Ascending aorta (tissue), 2 donors: ENCODE data around the gene PASK. TPM values are rescaled to one million over a fixed set of nuclear protein-coding genes. Genes with fewer than 3 reads are reported as not detected.
"Not testable (repeated sequence)": the region's sequence is repeated elsewhere in the genome, so short reads cannot be mapped to it uniquely, and the experiment has no call there.

ENCODE experiments used
- DNase-seq, 2 donors: peaks; one replicate each; pipeline ENCODE4 v3.0.0-alpha.2; 2019; ENCODE audit warnings: low spot score in 2 of 2
- H3K27ac ChIP-seq, 2 donors: fragments of 200-600 bp; sonication (generic); one replicate each; pipeline ENCODE4 v1.5.1; 2016 to 2017; ENCODE audit warnings: mild to moderate bottlenecking in 1 of 2
- H3K27me3 ChIP-seq: fragments of 200-600 bp; sonication (generic); one replicate; pipeline ENCODE4 v1.5.1; 2017
- H3K36me3 ChIP-seq, 2 donors: fragments of 200-600 bp; sonication (generic); one replicate each; pipeline ENCODE4 v1.5.1; 2016
- H3K4me1 ChIP-seq, 2 donors: fragments of 200-600 bp; sonication (generic); one replicate each; pipeline ENCODE4 v1.5.1; 2016 to 2017; ENCODE audit warnings: mild to moderate bottlenecking in 1 of 2
- H3K4me3 ChIP-seq, 2 donors: fragments of 200-600 bp; sonication (generic); one replicate each; pipeline ENCODE4 v1.5.1; 2016 to 2017; ENCODE audit warnings: mild to moderate bottlenecking in 1 of 2
- H3K9me3 ChIP-seq, 2 donors: fragments of 200-600 bp; sonication (generic); one replicate each; pipeline ENCODE4 v1.5.1; 2016
- CTCF ChIP-seq, 3 experiments: fragments of 200-600 bp in 2 of 3; fragments of 450-650 bp in 1 of 3; sonication (generic) in 2 of 3; IDR thresholded peaks; one replicate each; pipeline ENCODE4 v1.5.1; 2016 to 2019; ENCODE audit warnings: antibody characterized with exemption in 3 of 3, mild to moderate bottlenecking in 1 of 3, moderate library complexity in 1 of 3
- intact Hi-C: fragments of 100-400 bp; cut with DNase I; formaldehyde crosslinking; loops from one replicate; pipeline ENCODE4 v1.15.1; 2023
- total RNA-seq: library from RNA; depleted of rRNA; stranded (reverse); fragments of >200 nt; gene quantifications from one replicate; pipeline ENCODE4 v1.1.0, GENCODE V29; 2016

PASK gene
- total RNA-seq, 1 donor from 2014 or later = not detected

GRCh38 chr2:241109210-241110088, 39.8 kb downstream of the PASK start:
- intact Hi-C loops = no loop called here
- no peak overlapping the region for H3K4me3 ChIP-seq
- H3K4me1 ChIP-seq = no peaks in the 10 kb centered on the region
- no peak overlapping the region for H3K27ac ChIP-seq
- H3K27me3 ChIP-seq = no peaks in the 10 kb centered on the region
- no peaks in the 10 kb centered on the region for H3K36me3 ChIP-seq
- no peak for TF ChIP-seq CTCF (IDR thresholded peaks at IDR 0.05)
- DNase-seq = no peak
- no peaks in the 10 kb centered on the region for H3K9me3 ChIP-seq

- intact Hi-C loops = no loop called here
- Histone ChIP-seq H3K4me3 (no peak overlapping the region), H3K9me3 (no peaks in the 10 kb centered on the region), H3K27me3 (no peaks in the 10 kb centered on the region), H3K36me3 (no peaks in the 10 kb centered on the region), H3K4me1 (no peaks in the 10 kb centered on the region), H3K27ac (no peak overlapping the region)
- TF ChIP-seq CTCF (IDR thresholded peaks at IDR 0.05) = no peak
- DNase-seq = no peak
These were observed 40.7 kb downstream of the PASK start for GRCh38 chr2:241108271-241109209.

GRCh38 chr2:241107031-241107783, 42.1 kb downstream of the PASK start:
- H3K27ac ChIP-seq = no peak overlapping the region
- H3K9me3 ChIP-seq = no peaks in the 10 kb centered on the region
- H3K4me1 ChIP-seq = peaks cover 5 to 6% of the 10 kb centered on the region in 2 donors
- no peaks in the 10 kb centered on the region for H3K36me3 ChIP-seq
- DNase-seq = no peak
- no peak overlapping the region for H3K4me3 ChIP-seq
- no peak for TF ChIP-seq CTCF (IDR thresholded peaks at IDR 0.05)
- no peaks in the 10 kb centered on the region for H3K27me3 ChIP-seq
- intact Hi-C loops = no loop called here

- no peaks in the 10 kb centered on the region for H3K36me3 ChIP-seq
- H3K9me3 ChIP-seq = no peaks in the 10 kb centered on the region
- DNase-seq = no peak
- no peak overlapping the region for H3K27ac ChIP-seq
- TF ChIP-seq CTCF (IDR thresholded peaks at IDR 0.05) = no peak
- no peak overlapping the region for H3K4me3 ChIP-seq
- intact Hi-C loops = no loop called here
- H3K4me1 ChIP-seq = peaks cover 6 to 10% of the 10 kb centered on the region in 2 donors
- H3K27me3 ChIP-seq = no peaks in the 10 kb centered on the region
These were observed 43.6 kb downstream of the PASK start for GRCh38 chr2:241105641-241106040.

GRCh38 chr2:241104611-241105010, 44.7 kb downstream of the PASK start:
- not testable (repeated sequence) for H3K9me3 ChIP-seq, DNase-seq, H3K27ac ChIP-seq, H3K27me3 ChIP-seq, H3K4me3 ChIP-seq, H3K4me1 ChIP-seq, H3K36me3 ChIP-seq
- intact Hi-C loops = loop anchor here (5.0 kb wide), 3 partner anchors 48 to 192 kb away; partner anchors contain the start of gene PPP1R7
